HG02678 (cell line): Measurements from ENCODE around the gene EXOC4.

Experiments used
- ATAC-seq: cut with Tn5 transposase; IDR thresholded peaks from one replicate; pipeline ENCODE4 v1.9.1; 2021; ENCODE audit warnings: mild to moderate bottlenecking, moderate library complexity; ENCODE audit not compliant: unreplicated experiment

Gene EXOC4

GRCh38 chr7:133412942-133413341, 160.1 kb downstream of the EXOC4 start:
- no peak for ATAC-seq

GRCh38 chr7:133419041-133419440, 166.2 kb downstream of the EXOC4 start:
- ATAC-seq: no peak

GRCh38 chr7:133423618-133424017, 170.7 kb downstream of the EXOC4 start:
- ATAC-seq: no peak

GRCh38 chr7:133428326-133428725, 175.4 kb downstream of the EXOC4 start:
- ATAC-seq: no peak

- no peak for ATAC-seq
Observed at GRCh38 chr7:133428876-133429275, 176.0 kb downstream of the EXOC4 start.

GRCh38 chr7:133429371-133429770, 176.5 kb downstream of the EXOC4 start:
- no peak for ATAC-seq

- no peak for ATAC-seq
Observed at GRCh38 chr7:133431134-133431724, 178.4 kb downstream of the EXOC4 start.

GRCh38 chr7:133433165-133433812, 180.4 kb downstream of the EXOC4 start:
- ATAC-seq: no peak

GRCh38 chr7:133434246-133434865, 181.5 kb downstream of the EXOC4 start:
- ATAC-seq: no peak

- no peak for ATAC-seq
Observed at GRCh38 chr7:133436014-133436428, 183.1 kb downstream of the EXOC4 start.

- no peak for ATAC-seq
Observed at GRCh38 chr7:133437544-133437943, 184.7 kb downstream of the EXOC4 start.

GRCh38 chr7:133442818-133443217, 189.9 kb downstream of the EXOC4 start:
- ATAC-seq: no peak

- no peak for ATAC-seq
Observed at GRCh38 chr7:133445617-133446016, 192.7 kb downstream of the EXOC4 start.

GRCh38 chr7:133448012-133448411, 195.1 kb downstream of the EXOC4 start:
- no peak for ATAC-seq

GRCh38 chr7:133452577-133452976, 199.7 kb downstream of the EXOC4 start:
- no peak for ATAC-seq

- ATAC-seq: no peak
Observed at GRCh38 chr7:133458688-133459087, 205.8 kb downstream of the EXOC4 start.

GRCh38 chr7:133461421-133461820, 208.5 kb downstream of the EXOC4 start:
- ATAC-seq: no peak

GRCh38 chr7:133475655-133476054, 222.8 kb downstream of the EXOC4 start:
- no peak for ATAC-seq

GRCh38 chr7:133477791-133478190, 224.9 kb downstream of the EXOC4 start:
- no peak for ATAC-seq

- ATAC-seq: no peak
Observed at GRCh38 chr7:133478591-133479135, 225.8 kb downstream of the EXOC4 start.

GRCh38 chr7:133479456-133480065, 226.7 kb downstream of the EXOC4 start:
- no peak for ATAC-seq

- no peak for ATAC-seq
Observed at GRCh38 chr7:133480868-133481267, 228.0 kb downstream of the EXOC4 start.
